HG02852 (cell line): Measurements from ENCODE around the gene SUPT3H.
"Not testable (repeated sequence)": the region's sequence is repeated elsewhere in the genome, so short reads cannot be mapped to it uniquely, and the experiment has no call there.

Source experiments
- ATAC-seq: cut with Tn5 transposase; IDR thresholded peaks from one replicate; pipeline ENCODE4 v1.9.1; 2021; ENCODE audit warnings: mild to moderate bottlenecking, moderate library complexity; ENCODE audit not compliant: unreplicated experiment

The SUPT3H gene

GRCh38 chr6:44920952-44921491 is 456.7 kb downstream of the SUPT3H start:
- no peak for ATAC-seq

GRCh38 chr6:44918671-44919296 is 458.9 kb downstream of the SUPT3H start:
- no peak for ATAC-seq

- no peak for ATAC-seq
These were observed 460.3 kb downstream of the SUPT3H start for GRCh38 chr6:44917430-44917829.

GRCh38 chr6:44915111-44915510 is 462.6 kb downstream of the SUPT3H start:
- ATAC-seq = no peak

GRCh38 chr6:44914141-44914540 is 463.6 kb downstream of the SUPT3H start:
- ATAC-seq = no peak

GRCh38 chr6:44906761-44907160 is 471.0 kb downstream of the SUPT3H start:
- ATAC-seq = no peak

GRCh38 chr6:44900358-44900757 is 477.4 kb downstream of the SUPT3H start:
- not testable (repeated sequence) for ATAC-seq

- ATAC-seq = no peak
These were observed 479.3 kb downstream of the SUPT3H start for GRCh38 chr6:44898296-44898930.

GRCh38 chr6:44897316-44897715 is 480.4 kb downstream of the SUPT3H start:
- ATAC-seq = no peak

GRCh38 chr6:44896701-44897100 is 481.0 kb downstream of the SUPT3H start:
- ATAC-seq = no peak

GRCh38 chr6:44892579-44892978 is 485.2 kb downstream of the SUPT3H start:
- no peak for ATAC-seq

- ATAC-seq = not testable (repeated sequence)
These were observed 498.7 kb downstream of the SUPT3H start for GRCh38 chr6:44879071-44879470.

- not testable (repeated sequence) for ATAC-seq
These were observed 501.1 kb downstream of the SUPT3H start for GRCh38 chr6:44876638-44877037.

- ATAC-seq = peak; percentile 79
These were observed 508.3 kb downstream of the SUPT3H start for GRCh38 chr6:44869321-44869897.

GRCh38 chr6:44868910-44869309 is 508.8 kb downstream of the SUPT3H start:
- ATAC-seq = peak; percentile 5

- ATAC-seq = peak; percentile 51
These were observed 509.4 kb downstream of the SUPT3H start for GRCh38 chr6:44868335-44868668.

- ATAC-seq = peak; percentile 73
These were observed 510.0 kb downstream of the SUPT3H start for GRCh38 chr6:44867571-44868334.

GRCh38 chr6:44865184-44865583 is 512.5 kb downstream of the SUPT3H start:
- not testable (repeated sequence) for ATAC-seq

GRCh38 chr6:44859901-44860410 is 517.8 kb downstream of the SUPT3H start:
- no peak for ATAC-seq

- no peak for ATAC-seq
These were observed 518.7 kb downstream of the SUPT3H start for GRCh38 chr6:44858998-44859397.

- ATAC-seq = no peak
These were observed 521.3 kb downstream of the SUPT3H start for GRCh38 chr6:44856479-44856878.
